HG03175 (cell line): ENCODE measurements around the gene SLC25A3.
"Not testable (repeated sequence)": the region's sequence is repeated elsewhere in the genome, so short reads cannot be mapped to it uniquely, and the experiment has no call there.

Experiments used
- ATAC-seq: cut with Tn5 transposase; IDR thresholded peaks from one replicate; pipeline ENCODE4 v1.9.1; 2021; ENCODE audit warnings: mild to moderate bottlenecking, moderate library complexity; ENCODE audit not compliant: unreplicated experiment

The SLC25A3 gene

GRCh38 chr12:98594050-98594835 is 757 bp downstream of the SLC25A3 start:
- ATAC-seq = peak; percentile 1

- ATAC-seq = no peak
Observed at GRCh38 chr12:98595243-98595988, 1.9 kb downstream of the SLC25A3 start.

- ATAC-seq = not testable (repeated sequence)
Observed at GRCh38 chr12:98597313-98597712, 3.8 kb downstream of the SLC25A3 start.

DNA sequence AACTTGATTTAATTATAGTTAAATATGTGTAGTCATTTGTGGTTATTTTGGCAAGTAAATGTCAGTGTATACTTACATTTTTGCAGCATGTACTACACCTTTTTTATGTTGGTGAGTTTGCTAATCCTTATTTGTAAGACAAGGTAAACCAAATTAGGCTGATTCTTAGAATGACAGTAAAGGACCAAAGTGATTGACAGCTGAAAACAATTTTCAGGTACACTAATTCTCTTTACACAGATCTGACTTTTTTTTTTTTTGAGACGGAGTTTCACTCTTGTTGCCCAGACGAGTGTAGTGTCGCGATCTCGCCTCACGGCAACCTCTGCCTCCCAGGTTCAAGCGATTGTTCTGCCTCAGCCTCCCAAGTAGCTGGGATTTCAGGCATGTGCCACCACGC is 8.4 kb downstream of the SLC25A3 start:
- ATAC-seq = no peak

- ATAC-seq = no peak
Observed at GRCh38 chr12:98606359-98606988, 13.0 kb downstream of the SLC25A3 start.

DNA sequence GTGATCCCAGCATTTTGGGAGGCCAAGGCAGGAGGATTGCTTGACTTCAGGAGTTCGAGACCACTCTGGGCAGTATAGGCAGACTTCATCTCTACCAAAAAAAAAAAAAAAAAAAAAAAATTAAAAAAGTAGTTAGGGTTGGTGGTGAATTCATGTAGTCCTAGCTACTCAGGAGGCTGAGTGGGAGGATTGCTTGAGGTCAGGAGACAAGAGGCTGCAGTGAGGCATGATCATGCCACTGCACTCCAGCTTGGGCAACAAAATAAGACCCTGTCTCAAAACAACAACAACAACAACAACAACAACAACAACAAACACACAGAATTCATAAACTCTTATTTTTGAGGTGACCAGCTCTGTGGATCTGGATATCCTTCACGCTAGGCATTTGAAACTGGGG is 17.1 kb downstream of the SLC25A3 start:
- ATAC-seq = no peak

GRCh38 chr12:98612696-98613334 is 19.3 kb downstream of the SLC25A3 start:
- peak; percentile 89 for ATAC-seq

DNA sequence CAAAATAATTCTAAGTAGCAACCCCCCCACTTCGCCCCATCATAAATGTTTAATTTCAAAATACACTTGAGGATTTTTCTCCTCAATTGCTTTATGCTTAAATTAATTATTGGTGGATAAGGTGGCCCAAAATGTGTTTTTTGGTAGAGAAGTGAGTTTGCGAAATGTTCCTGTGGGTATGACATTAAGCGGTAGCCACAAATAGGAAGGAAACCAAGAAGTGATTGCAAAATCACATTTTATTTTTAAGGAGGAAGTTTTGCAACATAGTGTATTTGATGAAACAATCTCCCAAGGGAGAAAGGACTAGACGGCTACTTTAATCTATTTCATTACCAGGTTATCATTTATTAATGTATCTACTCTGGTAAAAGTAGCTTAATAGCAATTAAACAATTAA is 25.5 kb downstream of the SLC25A3 start:
- ATAC-seq = no peak

DNA sequence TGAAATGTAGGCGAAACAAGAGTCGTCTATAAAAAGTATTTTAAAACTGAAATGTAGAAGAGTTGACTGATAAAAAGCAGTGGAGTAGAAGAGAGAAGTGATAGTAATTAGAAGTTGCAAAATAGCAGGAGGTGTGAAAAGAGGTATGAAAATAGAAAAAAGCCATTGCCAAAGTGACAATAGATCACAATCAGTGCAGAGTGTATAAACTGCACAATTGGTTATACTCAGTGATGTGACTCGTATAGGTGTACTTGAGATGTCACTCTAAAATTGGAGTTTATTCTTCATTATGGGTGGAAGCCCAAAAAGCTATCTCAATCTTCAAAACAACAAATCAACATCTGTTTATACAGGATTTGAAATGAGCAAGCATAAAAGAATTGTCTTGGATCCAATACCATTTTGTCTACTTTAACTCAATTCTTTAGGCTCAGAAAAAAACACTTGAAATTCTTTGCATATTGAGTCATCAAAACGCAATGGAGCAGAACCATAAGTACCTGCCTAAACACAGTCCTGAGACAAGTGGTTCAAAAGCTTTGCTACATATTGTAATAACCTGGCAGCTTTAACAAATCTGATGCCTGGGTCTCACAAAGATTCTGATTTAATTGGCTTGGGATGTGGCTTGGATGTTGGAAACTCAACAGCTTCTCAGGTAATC is 42.3 kb downstream of the SLC25A3 start:
- peak; percentile 87 for ATAC-seq

- ATAC-seq = no peak
Observed at GRCh38 chr12:98637068-98637467, 43.6 kb downstream of the SLC25A3 start.

DNA sequence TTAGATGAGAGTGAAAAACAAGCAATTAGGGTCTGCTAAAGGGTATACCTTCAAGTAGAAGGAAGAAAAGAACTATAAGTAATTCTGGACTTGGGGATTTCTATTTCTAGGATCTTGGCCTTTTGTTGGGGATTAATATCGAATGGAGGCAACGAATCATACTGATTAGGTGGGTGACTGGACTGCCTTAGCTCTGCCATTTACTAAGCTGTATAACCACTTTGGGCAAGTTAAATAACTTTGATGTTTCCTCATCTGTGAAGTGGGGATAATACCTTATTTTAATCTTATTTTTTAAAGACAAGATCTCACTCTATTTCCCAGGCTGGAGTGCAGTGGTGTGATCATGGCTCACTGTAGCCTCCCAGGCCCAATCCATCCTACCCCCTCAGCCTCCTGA is 44.5 kb downstream of the SLC25A3 start:
- ATAC-seq = no peak

- no peak for ATAC-seq
Observed at GRCh38 chr12:98639491-98639890, 46.0 kb downstream of the SLC25A3 start.

DNA sequence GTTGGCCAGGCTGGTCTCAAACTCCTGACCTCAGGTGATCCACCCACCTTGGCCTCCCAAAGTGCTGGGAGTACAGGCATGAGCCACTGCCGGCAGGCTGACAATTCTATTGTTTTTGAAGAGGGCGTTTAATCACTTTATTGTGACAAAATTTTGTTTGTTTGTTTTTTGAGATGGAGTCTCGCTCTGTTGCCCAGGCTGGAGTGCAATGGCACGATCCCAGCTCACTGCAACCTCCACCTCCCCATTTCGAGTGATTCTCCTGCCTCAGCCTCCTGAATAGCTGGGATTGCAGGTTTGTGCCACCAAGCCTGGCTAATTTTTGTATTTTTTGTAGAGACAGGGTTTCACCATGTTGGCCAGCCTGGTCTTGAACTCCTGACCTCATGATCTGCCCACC is 49.3 kb downstream of the SLC25A3 start:
- not testable (repeated sequence) for ATAC-seq

- ATAC-seq = peak; percentile 27
Observed at GRCh38 chr12:98644433-98644711, 50.9 kb downstream of the SLC25A3 start.

DNA sequence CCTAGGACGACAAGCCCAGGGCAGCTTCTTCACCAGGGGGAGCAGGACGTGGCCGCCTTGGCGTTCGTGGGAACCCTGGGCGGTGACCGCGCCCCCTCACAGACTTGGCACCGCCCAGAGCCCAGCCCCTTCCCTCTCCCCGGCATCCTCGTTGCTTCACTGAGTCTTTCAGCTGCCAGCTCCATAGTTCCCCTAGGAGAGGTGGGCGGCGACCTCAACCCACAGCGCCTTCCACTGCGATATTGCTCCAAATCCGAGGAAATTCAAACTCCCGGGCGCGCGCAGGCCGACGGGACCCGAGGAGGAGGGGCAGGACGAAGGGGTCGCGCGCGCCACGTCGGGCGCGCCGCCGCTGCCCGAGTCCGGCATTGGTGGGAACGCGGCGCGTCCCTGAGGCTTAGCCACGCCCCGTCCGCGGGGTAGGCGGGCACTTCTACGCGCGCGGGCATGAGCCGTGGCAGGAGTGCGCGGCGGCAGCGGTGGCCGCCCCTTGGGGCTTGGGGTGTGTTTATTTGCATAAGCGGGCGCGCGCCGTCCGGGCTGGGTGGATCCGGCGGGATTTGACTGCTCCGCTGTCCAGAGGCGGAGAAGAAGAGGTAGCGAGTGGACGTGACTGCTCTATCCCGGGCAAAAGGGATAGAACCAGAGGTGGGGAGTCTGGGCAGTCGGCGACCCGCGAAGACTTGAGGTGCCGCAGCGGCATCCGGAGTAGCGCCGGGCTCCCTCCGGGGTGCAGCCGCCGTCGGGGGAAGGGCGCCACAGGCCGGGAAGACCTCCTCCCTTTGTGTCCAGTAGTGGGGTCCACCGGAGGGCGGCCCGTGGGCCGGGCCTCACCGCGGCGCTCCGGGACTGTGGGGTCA is 51.5 kb downstream of the SLC25A3 start, which contains the start of the genes APAF1 and IKBIP:
TSS of gene APAF1 (plus strand) at position 579 of the 860 bp plus-strand sequence. CDS start 3,070 bp downstream, outside the sequence.
TSS of gene IKBIP (minus strand) at position 77 of the 860 bp plus-strand sequence. CDS start 87 bp downstream, outside the sequence.
- peak; percentile 84 for ATAC-seq

DNA sequence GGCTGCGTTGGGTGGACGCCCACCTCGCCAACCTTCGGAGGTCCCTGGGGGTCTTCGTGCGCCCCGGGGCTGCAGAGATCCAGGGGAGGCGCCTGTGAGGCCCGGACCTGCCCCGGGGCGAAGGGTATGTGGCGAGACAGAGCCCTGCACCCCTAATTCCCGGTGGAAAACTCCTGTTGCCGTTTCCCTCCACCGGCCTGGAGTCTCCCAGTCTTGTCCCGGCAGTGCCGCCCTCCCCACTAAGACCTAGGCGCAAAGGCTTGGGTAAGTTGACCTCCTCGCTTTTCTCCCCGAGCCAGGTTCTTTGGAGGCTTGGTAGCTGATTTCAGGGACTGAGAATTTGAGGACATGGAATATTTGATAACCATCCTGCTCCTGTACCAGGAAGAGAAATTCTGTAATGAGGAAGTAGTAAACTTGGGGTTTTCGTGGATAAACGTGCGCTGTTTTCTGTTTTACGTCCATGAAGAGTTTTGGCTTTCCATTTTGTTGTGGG is 52.1 kb downstream of the SLC25A3 start:
- ATAC-seq = peak; percentile 2

- ATAC-seq = no peak
Observed at GRCh38 chr12:98646294-98647090, 53.0 kb downstream of the SLC25A3 start.

DNA sequence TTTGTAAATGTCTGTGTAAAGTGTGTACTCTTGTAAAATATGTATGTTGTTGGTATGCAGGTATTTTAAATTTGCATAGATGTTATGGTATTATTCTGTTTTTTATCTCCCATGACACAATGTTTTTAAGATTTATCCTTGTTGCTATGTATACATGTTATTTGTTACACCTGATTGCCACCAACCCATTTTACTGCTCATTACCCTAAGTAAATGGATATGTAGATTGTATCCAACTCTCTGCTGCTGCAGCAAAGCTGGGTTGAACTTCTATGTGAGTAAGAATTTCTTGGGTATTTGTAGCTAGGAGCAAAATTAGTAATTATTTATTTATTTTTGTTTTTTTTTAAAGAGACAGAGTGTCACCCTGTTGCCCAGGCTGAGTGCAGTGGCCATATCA is 57.8 kb downstream of the SLC25A3 start:
- no peak for ATAC-seq
